ENCODE measurements around the gene U2AF2. TPM values are rescaled to one million over a fixed set of nuclear protein-coding genes. Genes with fewer than 3 reads are reported as not detected.
"Not testable (repeated sequence)": the region's sequence is repeated elsewhere in the genome, so short reads cannot be mapped to it uniquely, and the experiment has no call there.

U2AF2 gene
- total and polyA plus RNA-seq, 11 donors: 39.9 to 104 (median 72.7) TPM

- H3K36me3 ChIP-seq: no peaks in the 10 kb centered on the region
- intact Hi-C loops (cut with DNase I): no loop called here
- no peak overlapping the region for H3K4me3 ChIP-seq
- 79 to 89% (median 84%) methylated on average over 15 of the region's 15 CpGs for WGBS, 4 donors
- peaks cover 6 to 75% (median 28%) of the 10 kb centered on the region in 9 donors for H3K27me3 ChIP-seq
- TF ChIP-seq POLR2A (IDR thresholded peaks at IDR 0.05): no peak
- TF ChIP-seq, protein P1, sequence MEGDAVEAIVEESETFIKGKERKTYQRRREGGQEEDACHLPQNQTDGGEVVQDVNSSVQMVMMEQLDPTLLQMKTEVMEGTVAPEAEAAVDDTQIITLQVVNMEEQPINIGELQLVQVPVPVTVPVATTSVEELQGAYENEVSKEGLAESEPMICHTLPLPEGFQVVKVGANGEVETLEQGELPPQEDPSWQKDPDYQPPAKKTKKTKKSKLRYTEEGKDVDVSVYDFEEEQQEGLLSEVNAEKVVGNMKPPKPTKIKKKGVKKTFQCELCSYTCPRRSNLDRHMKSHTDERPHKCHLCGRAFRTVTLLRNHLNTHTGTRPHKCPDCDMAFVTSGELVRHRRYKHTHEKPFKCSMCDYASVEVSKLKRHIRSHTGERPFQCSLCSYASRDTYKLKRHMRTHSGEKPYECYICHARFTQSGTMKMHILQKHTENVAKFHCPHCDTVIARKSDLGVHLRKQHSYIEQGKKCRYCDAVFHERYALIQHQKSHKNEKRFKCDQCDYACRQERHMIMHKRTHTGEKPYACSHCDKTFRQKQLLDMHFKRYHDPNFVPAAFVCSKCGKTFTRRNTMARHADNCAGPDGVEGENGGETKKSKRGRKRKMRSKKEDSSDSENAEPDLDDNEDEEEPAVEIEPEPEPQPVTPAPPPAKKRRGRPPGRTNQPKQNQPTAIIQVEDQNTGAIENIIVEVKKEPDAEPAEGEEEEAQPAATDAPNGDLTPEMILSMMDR (IDR thresholded peaks at IDR 0.05): no peak
- H3K9me3 ChIP-seq: peaks cover 0 to 11% (median 0%) of the 10 kb centered on the region in 12 donors
- H3K4me1 ChIP-seq: no peaks in the 10 kb centered on the region
- DNase-seq (no peak), ATAC-seq (no peak)
- H3K27ac ChIP-seq: no peak overlapping the region
Measured at GRCh38 chr19:55716531-55716930, 61.7 kb downstream of the U2AF2 start.

DNA sequence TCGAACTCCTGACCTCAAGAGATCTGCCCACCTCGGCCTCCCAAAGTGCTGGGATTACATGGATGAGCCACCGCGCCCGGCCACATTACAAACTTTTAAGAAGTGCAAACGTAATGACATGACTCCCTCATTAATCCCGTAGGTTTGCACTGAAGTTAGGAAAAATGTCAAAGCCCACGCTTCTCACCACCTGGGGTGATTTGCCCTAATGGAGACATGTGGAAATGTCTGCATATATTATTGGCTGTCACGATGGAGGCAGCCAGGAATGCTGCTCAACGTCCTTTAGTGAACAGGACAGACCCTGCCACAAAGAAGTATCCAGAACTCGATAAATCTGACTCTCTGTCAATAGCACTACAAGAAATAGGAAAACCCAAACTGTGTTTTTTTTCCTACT, 62.4 kb downstream of the U2AF2 start:
- intact Hi-C loops (cut with DNase I): no loop called here
- DNase-seq (no peak), ATAC-seq (no peak)
- TF ChIP-seq, protein P1 (IDR thresholded peaks at IDR 0.05): no peak
- no peak for TF ChIP-seq POLR2A (IDR thresholded peaks at IDR 0.05)
- Histone ChIP-seq H3K4me3 (no peak overlapping the region), H3K9me3 (peaks cover 0 to 18% (median 0%) of the 10 kb centered on the region in 12 donors), H3K27me3 (peaks cover 6 to 83% (median 28%) of the 10 kb centered on the region in 9 donors), H3K36me3 (no peaks in the 10 kb centered on the region), H3K4me1 (no peaks in the 10 kb centered on the region), H3K27ac (no peak overlapping the region)
- WGBS, 4 donors: 60 to 77% (median 71%) methylated on average over 11 of the region's 11 CpGs

- H3K27me3 ChIP-seq: peaks cover 6 to 88% (median 28%) of the 10 kb centered on the region in 9 donors
- H3K4me1 ChIP-seq; intact Hi-C loops (cut with DNase I); ATAC-seq; H3K27ac ChIP-seq; DNase-seq; H3K36me3 ChIP-seq; H3K4me3 ChIP-seq: not testable (repeated sequence)
- 11 to 37% (median 21%) methylated on average over 13 of the region's 13 CpGs for WGBS, 4 donors
- peaks cover 0 to 19% (median 0%) of the 10 kb centered on the region in 12 donors for H3K9me3 ChIP-seq
Measured at GRCh38 chr19:55717879-55718711, 63.3 kb downstream of the U2AF2 start.

DNA sequence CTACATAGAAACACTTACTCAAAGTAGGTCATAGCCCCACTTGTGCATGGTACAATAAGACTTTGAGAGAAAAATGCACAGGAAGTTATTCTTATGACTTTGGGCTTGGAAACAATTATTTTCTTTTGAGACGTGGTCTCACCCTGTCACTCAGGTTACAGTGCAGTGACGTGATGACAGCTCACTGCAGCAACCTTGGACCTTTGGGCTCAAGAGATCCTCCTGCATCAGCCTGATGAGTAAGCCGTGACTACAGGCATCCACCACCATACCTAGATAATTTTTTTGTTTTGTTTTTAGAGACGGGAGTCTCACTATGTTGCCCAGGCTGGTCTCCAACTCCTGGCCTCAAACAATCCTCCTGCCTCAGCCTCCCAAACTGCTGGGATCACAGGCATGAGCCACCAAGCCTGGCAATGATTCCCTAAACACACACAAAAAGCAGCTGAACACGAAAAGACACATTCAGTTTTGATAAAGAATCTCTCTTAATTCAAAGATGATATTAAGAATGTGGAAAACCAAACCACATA, 65.4 kb downstream of the U2AF2 start:
- no peaks in the 10 kb centered on the region for H3K4me1 ChIP-seq
- 48 to 63% (median 57%) methylated on average over 5 of the region's 5 CpGs for WGBS, 4 donors
- no peaks in the 10 kb centered on the region for H3K36me3 ChIP-seq
- H3K4me3 ChIP-seq: no peak overlapping the region
- ATAC-seq (no peak), DNase-seq (no peak)
- intact Hi-C loops (cut with DNase I): no loop called here
- no peak for TF ChIP-seq POLR2A (IDR thresholded peaks at IDR 0.05)
- TF ChIP-seq, protein P1 (IDR thresholded peaks at IDR 0.05): no peak
- no peak overlapping the region for H3K27ac ChIP-seq
- peaks cover 5 to 74% (median 28%) of the 10 kb centered on the region in 9 donors for H3K27me3 ChIP-seq
- H3K9me3 ChIP-seq: peaks cover 0 to 19% (median 0%) of the 10 kb centered on the region in 12 donors

Data from heart left ventricle (tissue), 16 donors.